ENCODE measurements around the gene COL7A1.

The COL7A1 gene

GRCh38 chr3:48630407-48630806, 35.3 kb upstream of the COL7A1 start:
- no peak overlapping the region for H3K4me3 ChIP-seq (ENCODE audit: low read depth, low read length)
- no peak for DNase-seq (ENCODE audit: low read depth, low spot score)
- in situ Hi-C loops (cut with HindIII; ENCODE audit: low sequenced_read_pairs) = no loop called here
- TF ChIP-seq CTCF (IDR thresholded peaks at IDR 0.05; ENCODE audit: low read depth, low read length) = no peak

GRCh38 chr3:48629894-48630293, 34.8 kb upstream of the COL7A1 start:
- no peak for DNase-seq (ENCODE audit: low read depth, low spot score)
- no peak overlapping the region for H3K4me3 ChIP-seq (ENCODE audit: low read depth, low read length)
- in situ Hi-C loops (cut with HindIII; ENCODE audit: low sequenced_read_pairs) = no loop called here
- no peak for TF ChIP-seq CTCF (IDR thresholded peaks at IDR 0.05; ENCODE audit: low read depth, low read length)

GRCh38 chr3:48628277-48629017, 33.3 kb upstream of the COL7A1 start:
- no peak for TF ChIP-seq CTCF (IDR thresholded peaks at IDR 0.05; ENCODE audit: low read depth, low read length)
- in situ Hi-C loops (cut with HindIII; ENCODE audit: low sequenced_read_pairs) = no loop called here
- no peak overlapping the region for H3K4me3 ChIP-seq (ENCODE audit: low read depth, low read length)
- DNase-seq (ENCODE audit: low read depth, low spot score) = no peak

- in situ Hi-C loops (cut with HindIII; ENCODE audit: low sequenced_read_pairs) = no loop called here
Measured at GRCh38 chr3:48625600-48625999, 30.5 kb upstream of the COL7A1 start.

GRCh38 chr3:48624767-48625166, 29.6 kb upstream of the COL7A1 start:
- TF ChIP-seq CTCF (IDR thresholded peaks at IDR 0.05; ENCODE audit: low read depth, low read length) = no peak
- DNase-seq (ENCODE audit: low read depth, low spot score) = no peak
- in situ Hi-C loops (cut with HindIII; ENCODE audit: low sequenced_read_pairs) = no loop called here
- H3K4me3 ChIP-seq (ENCODE audit: low read depth, low read length) = no peak overlapping the region

More at GRCh38 chr3:48625600-48625999, 30.5 kb upstream of the COL7A1 start:
- H3K4me3 ChIP-seq (ENCODE audit: low read depth, low read length) = no peak overlapping the region
- no peak for TF ChIP-seq CTCF (IDR thresholded peaks at IDR 0.05; ENCODE audit: low read depth, low read length)
- DNase-seq (ENCODE audit: low read depth, low spot score) = no peak

- TF ChIP-seq CTCF (IDR thresholded peaks at IDR 0.05; ENCODE audit: low read depth, low read length) = no peak
- H3K4me3 ChIP-seq (ENCODE audit: low read depth, low read length) = no peak overlapping the region
- in situ Hi-C loops (cut with HindIII; ENCODE audit: low sequenced_read_pairs) = no loop called here
- DNase-seq (ENCODE audit: low read depth, low spot score) = no peak
Measured at GRCh38 chr3:48623851-48624547, 28.9 kb upstream of the COL7A1 start.
